ENCODE data around the gene RNF17.

GRCh38 chr13:24718192-24718965, 45.6 kb upstream of the RNF17 start:
- TF ChIP-seq CTCF (IDR thresholded peaks at IDR 0.05; ENCODE audit: low read length) (no peak), EZH2phosphoT487 (IDR thresholded peaks at IDR 0.05; ENCODE audit: low read length) (no peak), EZH2 (optimal IDR thresholded peaks at IDR 0.05; ENCODE audit: low read depth, low read length) (no peak)

All from MM.1S (cell line).